SK-N-SH (cell line): Measurements from ENCODE around the gene ANTKMT. TPM values are rescaled to one million over a fixed set of nuclear protein-coding genes. Genes with fewer than 3 reads are reported as not detected.

ENCODE experiments used
- CTCF ChIA-PET: fragments of 300-600, 350-600 bp; formaldehyde crosslinking; extraction: SDS; loops from one replicate; lab custom pipeline; 2021; lab: Yijun Ruan, JAX
- POLR2A ChIA-PET: fragments of 350-600 bp; sonication (Branson Sonifier 250); formaldehyde crosslinking; extraction: SDS; loops from one replicate; lab custom pipeline; 2020; ENCODE audit warnings: antibody characterized with exemption, inconsistent platforms; lab: Yijun Ruan, JAX
- DNase-seq: peaks from one replicate; pipeline ENCODE4 v3.0.0; 2012
- H2AFZ ChIP-seq: fragments of 200-600 bp; sonication (generic); 2 replicates; pipeline ENCODE4 v1.8.1; 2016; ENCODE audit warnings: antibody characterized with exemption, mild to moderate bottlenecking, low read depth
- H3F3A ChIP-seq: fragments of 200-600 bp; sonication (generic); replicated peaks from 2 replicates; pipeline ENCODE3; 2016; ENCODE audit warnings: antibody characterized with exemption, mild to moderate bottlenecking; ENCODE audit not compliant: insufficient read depth
- H3K27ac ChIP-seq, 2 experiments: fragments of 200-500 bp in 1 of 2; fragments of 200-600 bp in 1 of 2; sonication (Bioruptor generic) in 1 of 2; sonication (generic), shearing (Covaris generic) in 1 of 2; 2 replicates each; pipeline versions ENCODE4 v1.5.1 to v1.6.1; 2014 to 2016; ENCODE audit warnings: low read depth in 2 of 2, inconsistent platforms in 1 of 2, low read length in 1 of 2, mild to moderate bottlenecking in 1 of 2, mixed read lengths in 1 of 2
- H3K27me3 ChIP-seq: fragments of 200-600 bp; sonication (generic), shearing (Covaris generic); 2 replicates; pipeline ENCODE4 v1.6.1; 2016; ENCODE audit warnings: mixed run types; ENCODE audit not compliant: insufficient read depth
- H3K36me3 ChIP-seq, 2 experiments: fragments of 200-500 bp in 1 of 2; fragments of 200-600 bp in 1 of 2; sonication (Bioruptor generic) in 1 of 2; sonication (generic) in 1 of 2; replicated peaks in 1 of 2; 2 replicates each; pipeline versions ENCODE3 to v1.5.1; 2014 to 2016; ENCODE audit warnings: low read length in 1 of 2, mild to moderate bottlenecking in 1 of 2; ENCODE audit not compliant: insufficient read depth in 2 of 2, control insufficient read depth in 1 of 2
- H3K4me1 ChIP-seq, 2 experiments: fragments of 200-500 bp in 1 of 2; fragments of 200-600 bp in 1 of 2; sonication (Bioruptor generic) in 1 of 2; sonication (generic), shearing (Covaris generic) in 1 of 2; 2 replicates each; pipeline versions ENCODE4 v1.5.1 to v1.6.1; 2014 to 2016; ENCODE audit warnings: low read depth in 1 of 2, low read length in 1 of 2, mixed run types in 1 of 2; ENCODE audit not compliant: insufficient read depth in 2 of 2, control insufficient read depth in 1 of 2
- H3K4me2 ChIP-seq: fragments of 200-600 bp; sonication (generic), shearing (Covaris generic); 2 replicates; pipeline ENCODE4 v1.6.1; 2017; ENCODE audit warnings: mixed run types
- H3K4me3 ChIP-seq, 2 experiments: fragments of 200-500 bp in 1 of 2; fragments of 200-600 bp in 1 of 2; sonication (Bioruptor generic) in 1 of 2; sonication (generic), shearing (Covaris generic) in 1 of 2; 2 replicates each; pipeline versions ENCODE4 v1.5.1 to v1.8.1; 2014 to 2016; ENCODE audit warnings: low read depth in 2 of 2, inconsistent platforms in 1 of 2, low read length in 1 of 2, mild to moderate bottlenecking in 1 of 2, mixed read lengths in 1 of 2, moderate library complexity in 1 of 2
- H3K79me2 ChIP-seq: fragments of 200-600 bp; sonication (generic); 2 replicates; pipeline ENCODE4 v1.8.1; 2017; ENCODE audit warnings: mild to moderate bottlenecking; ENCODE audit not compliant: insufficient read depth
- H3K9ac ChIP-seq: fragments of 200-600 bp; sonication (generic); 2 replicates; pipeline ENCODE4 v1.6.1; 2017; ENCODE audit warnings: mixed run types
- H3K9me2 ChIP-seq: fragments of 200-600 bp; sonication (generic); 2 replicates; pipeline ENCODE4 v1.6.1; 2017; ENCODE audit warnings: mixed run types
- H3K9me3 ChIP-seq: fragments of 200-600 bp; sonication (generic); 2 replicates; pipeline ENCODE4 v1.6.1; 2017; ENCODE audit warnings: mixed run types, mild to moderate bottlenecking, moderate library complexity
- H4K20me1 ChIP-seq: fragments of 200-600 bp; sonication (generic); 2 replicates; pipeline ENCODE4 v1.6.1; 2017; ENCODE audit warnings: mild to moderate bottlenecking, mixed run types; ENCODE audit not compliant: insufficient read depth
- CHD2 ChIP-seq: fragments of 150-350 bp; IDR thresholded peaks from 2 replicates; pipeline ENCODE4 v1.6.1; 2018; ENCODE audit warnings: low read length; ENCODE audit not compliant: partially characterized antibody
- EP300 ChIP-seq, 2 experiments: IDR thresholded peaks; 2 replicates each; pipeline versions ENCODE4 v1.4.0 to v1.6.1; 2012; ENCODE audit warnings: borderline replicate concordance in 1 of 2, low read depth in 1 of 2, low read length in 1 of 2
- EZH2phosphoT487 ChIP-seq: fragments of 200-600 bp; sonication (generic); IDR thresholded peaks from 2 replicates; pipeline ENCODE4 v1.6.1; 2017; ENCODE audit warnings: low read depth, mixed run types, mild to moderate bottlenecking, antibody characterized with exemption, moderate library complexity, borderline replicate concordance
- FOSL2 ChIP-seq: IDR thresholded peaks from 2 replicates; pipeline ENCODE4 v1.4.0; 2012; ENCODE audit warnings: low read depth, mild to moderate bottlenecking, moderate library complexity, borderline replicate concordance
- FOXJ3 ChIP-seq: sonication (generic); formaldehyde crosslinking; IDR thresholded peaks from 2 replicates; pipeline ENCODE4 v1.5.1; 2020; ENCODE audit warnings: mild to moderate bottlenecking, missing genetic modification reagents
- GABPA ChIP-seq: IDR thresholded peaks from 2 replicates; pipeline ENCODE4 v1.4.0; 2012; ENCODE audit warnings: low read depth, mild to moderate bottlenecking
- GATA2 ChIP-seq: sonication (generic); formaldehyde crosslinking; IDR thresholded peaks from 2 replicates; pipeline ENCODE4 v1.5.0; 2020; ENCODE audit warnings: mild to moderate bottlenecking, missing genetic modification reagents
- JUND ChIP-seq: IDR thresholded peaks from 2 replicates; pipeline ENCODE4 v1.4.0; 2012
- MEF2A ChIP-seq: IDR thresholded peaks from 2 replicates; pipeline ENCODE4 v1.4.0; 2012; ENCODE audit warnings: low read depth, borderline replicate concordance
- MXI1 ChIP-seq: IDR thresholded peaks from 2 replicates; pipeline ENCODE4 v1.6.1; 2012; ENCODE audit warnings: mild to moderate bottlenecking, low read depth, low read length, improper control_type of control experiment
- NFIC ChIP-seq: IDR thresholded peaks from 2 replicates; pipeline ENCODE4 v1.4.0; 2012; ENCODE audit warnings: borderline replicate concordance
- NRF1 ChIP-seq: IDR thresholded peaks from 2 replicates; pipeline ENCODE4 v1.6.1; 2012; ENCODE audit warnings: low read depth, mild to moderate bottlenecking, low read length
- RAD21 ChIP-seq: IDR thresholded peaks from 2 replicates; pipeline ENCODE4 v1.6.1; 2012; ENCODE audit warnings: mild to moderate bottlenecking, low read length
- RCOR1 ChIP-seq: fragments of 150-350 bp; IDR thresholded peaks from 2 replicates; pipeline ENCODE4 v1.6.1; 2017; ENCODE audit warnings: antibody characterized with exemption, low read length
- REST ChIP-seq: IDR thresholded peaks from 2 replicates; pipeline ENCODE4 v1.6.1; 2012; ENCODE audit warnings: mild to moderate bottlenecking, low read depth, low read length, moderate library complexity
- RFX5 ChIP-seq: IDR thresholded peaks from 2 replicates; pipeline ENCODE4 v1.6.1; 2012; ENCODE audit warnings: mild to moderate bottlenecking, improper control_type of control experiment, low read length
- RXRA ChIP-seq: IDR thresholded peaks from 2 replicates; pipeline ENCODE4 v1.4.0; 2012; ENCODE audit warnings: low read depth, mild to moderate bottlenecking, borderline replicate concordance
- SIN3A ChIP-seq: IDR thresholded peaks from 2 replicates; pipeline ENCODE4 v1.6.1; 2012; ENCODE audit warnings: low read depth, mild to moderate bottlenecking, low read length, moderate library complexity, borderline replicate concordance
- SMC3 ChIP-seq: IDR thresholded peaks from 2 replicates; pipeline ENCODE4 v1.6.1; 2012; ENCODE audit warnings: low read depth, low read length, improper control_type of control experiment
- TAF1 ChIP-seq: IDR thresholded peaks from 2 replicates; pipeline ENCODE4 v1.6.1; 2012; ENCODE audit warnings: low read depth, mild to moderate bottlenecking, low read length, moderate library complexity, borderline replicate concordance
- TCF12 ChIP-seq: IDR thresholded peaks from 2 replicates; pipeline ENCODE4 v1.4.0; 2012
- TEAD4 ChIP-seq: IDR thresholded peaks from 2 replicates; pipeline ENCODE4 v1.4.0; 2012; ENCODE audit warnings: mild to moderate bottlenecking, borderline replicate concordance; ENCODE audit not compliant: insufficient read depth
- USF1 ChIP-seq: IDR thresholded peaks from 2 replicates; pipeline ENCODE4 v1.4.0; 2012; ENCODE audit warnings: low read depth, borderline replicate concordance
- YY1 ChIP-seq: IDR thresholded peaks from 2 replicates; pipeline ENCODE4 v1.4.0; 2012; ENCODE audit warnings: low read depth, mild to moderate bottlenecking
- ZBTB33 ChIP-seq: IDR thresholded peaks from 2 replicates; pipeline ENCODE4 v1.4.0; 2012; ENCODE audit warnings: low read depth, borderline replicate concordance
- WGBS: methylation state at CpG from one replicate; pipeline ENCODE4 v1.1.6; 2017; ENCODE audit warnings: low lambda C conversion rate; 5-methylcytosine and 5-hydroxymethylcytosine counted together
- polyA plus RNA-seq, 3 experiments: library from polyadenylated mRNA; depleted of rRNA; stranded (reverse); fragments of >200 nt; gene quantifications; 2 replicates each; pipeline ENCODE4 v1.2.3, GENCODE V29; 2012
- TF ChIP-seq, protein P1 (sequence below): fragments of 150-350 bp; IDR thresholded peaks from 2 replicates; pipeline ENCODE4 v1.6.1; 2017; ENCODE audit warnings: antibody characterized with exemption, low read length, low read depth, borderline replicate concordance

Gene ANTKMT
- polyA plus RNA-seq, 1 of the 3 experiments (the other 2 are of a cell fraction), result 57.4 TPM

DNA sequence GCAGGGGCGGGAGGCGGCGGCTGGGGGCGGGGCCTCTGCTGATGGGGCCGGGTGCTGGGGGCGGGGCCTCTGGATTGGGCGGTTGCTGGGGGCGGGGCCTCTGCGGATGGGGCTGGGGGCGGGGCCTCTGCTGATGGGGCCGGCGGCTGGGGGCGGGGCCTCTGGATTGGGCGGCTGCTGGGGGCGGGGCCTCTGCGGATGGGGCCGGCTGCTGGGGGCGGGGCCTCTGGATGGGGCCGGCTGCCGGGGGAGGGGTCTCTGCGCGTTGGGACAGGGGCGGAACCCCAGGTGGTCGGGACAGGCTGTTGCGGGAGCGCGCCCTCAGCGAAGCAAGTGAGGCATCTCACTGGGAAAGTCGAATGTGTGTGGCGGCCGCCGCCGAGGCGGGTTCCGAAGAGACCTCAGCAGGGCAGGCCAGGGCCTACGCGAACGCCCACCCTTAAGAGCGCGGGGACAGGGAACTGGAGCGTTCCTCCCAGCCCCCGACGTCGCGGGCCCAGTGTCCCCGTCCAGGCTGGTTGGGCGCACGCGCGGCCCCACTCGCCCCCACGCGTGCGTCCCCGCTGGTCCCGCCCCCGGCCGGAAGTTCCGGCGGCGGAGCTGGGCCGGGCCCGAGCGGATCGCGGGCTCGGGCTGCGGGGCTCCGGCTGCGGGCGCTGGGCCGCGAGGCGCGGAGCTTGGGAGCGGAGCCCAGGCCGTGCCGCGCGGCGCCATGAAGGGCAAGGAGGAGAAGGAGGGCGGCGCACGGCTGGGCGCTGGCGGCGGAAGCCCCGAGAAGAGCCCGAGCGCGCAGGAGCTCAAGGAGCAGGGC is 40.9 kb upstream of the ANTKMT start, which contains the start of gene STUB1:
TSS of gene STUB1 (plus strand) at position 597 of the 811 bp plus-strand sequence. CDS start at position 713, 116 bp downstream.
- CTCF ChIA-PET, result interaction anchor here (0.8 to 3.8 kb wide), 9 partner anchors 10 to 91 kb away, joined by 3 to 20 read pairs (median 4); partner anchors contain the start of genes ANTKMT, METRN, RHOT2 and WDR24
- Histone ChIP-seq H3K36me3 (peaks cover 13 to 26% of the 10 kb centered on the region in 2 experiments), H4K20me1 (peaks cover 23% of the 10 kb centered on the region), H3K4me3 (peak within 1 kb of the TSS; percentile 78 to 96), H2AFZ (0 out of 2 replicates have a peak within 1 kb of the TSS, but pooled peaks have one; percentile 82), H3K9me2 (no peaks in the 10 kb centered on the region), H3K9ac (peak within 1 kb of the TSS; percentile 80), H3F3A (peaks cover 10% of the 10 kb centered on the region), H3K79me2 (peaks cover 34% of the 10 kb centered on the region), H3K9me3 (no peaks in the 10 kb centered on the region), H3K4me1 (peaks cover 8 to 49% of the 10 kb centered on the region in 2 experiments; a peak in 2 of 4 replicates), H3K4me2 (peak within 1 kb of the TSS; percentile 96), H3K27ac (peak within 1 kb of the TSS; percentile 86 to 98), H3K27me3 (no peaks in the 10 kb centered on the region)
- WGBS, result 2% methylated on average over 20 of the region's 91 CpGs
- peak; percentile 96 for DNase-seq
- POLR2A ChIA-PET, result interaction anchor here (0.8 to 2.2 kb wide), 12 partner anchors 10 to 44 kb away, joined by 3 to 12 read pairs (median 3); partner anchors contain the start of genes METTL26, RHOT2, WDR24 and WDR90
- TF ChIP-seq SIN3A, result no peak
- TF ChIP-seq FOXJ3 (CRISPR knock-in tag), result no peak
- no peak for TF ChIP-seq NFIC
- TF ChIP-seq RCOR1, result no peak
- no peak for TF ChIP-seq MEF2A
- TF ChIP-seq, protein P1, sequence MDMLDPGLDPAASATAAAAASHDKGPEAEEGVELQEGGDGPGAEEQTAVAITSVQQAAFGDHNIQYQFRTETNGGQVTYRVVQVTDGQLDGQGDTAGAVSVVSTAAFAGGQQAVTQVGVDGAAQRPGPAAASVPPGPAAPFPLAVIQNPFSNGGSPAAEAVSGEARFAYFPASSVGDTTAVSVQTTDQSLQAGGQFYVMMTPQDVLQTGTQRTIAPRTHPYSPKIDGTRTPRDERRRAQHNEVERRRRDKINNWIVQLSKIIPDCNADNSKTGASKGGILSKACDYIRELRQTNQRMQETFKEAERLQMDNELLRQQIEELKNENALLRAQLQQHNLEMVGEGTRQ, result no peak
- peak; percentile 22 for TF ChIP-seq CHD2
- TF ChIP-seq TAF1, result peak; percentile 41; the same call in 1 of the 2 replicates
- no peak for TF ChIP-seq TEAD4
- no peak for TF ChIP-seq TCF12
- peak; percentile 28; the same call in 1 of the 2 replicates for TF ChIP-seq MXI1
- TF ChIP-seq NRF1, result peak; percentile 75
- TF ChIP-seq RAD21, result no peak
- TF ChIP-seq JUND, result no peak
- TF ChIP-seq USF1, result no peak
- TF ChIP-seq RXRA, result no peak
- TF ChIP-seq EZH2phosphoT487, result no peak
- TF ChIP-seq ZBTB33, result no peak
- no peak for TF ChIP-seq SMC3
- peak in 1 of 2 experiments; percentile 34; a peak in 1 of 4 replicates for TF ChIP-seq EP300 (IDR thresholded peaks at IDR 0.05; ENCODE audit: borderline replicate concordance in 1 of 2, low read depth in 1 of 2, low read length in 1 of 2)
- TF ChIP-seq FOSL2, result no peak
- TF ChIP-seq REST, result no peak; the same call in 1 of the 2 replicates
- TF ChIP-seq RFX5, result no peak
- TF ChIP-seq GABPA, result peak; percentile 79
- TF ChIP-seq GATA2 (CRISPR knock-in tag), result no peak
- no peak for TF ChIP-seq YY1
